Measurements from ENCODE around the gene UNC5CL.
"Not testable (repeated sequence)": the region's sequence is repeated elsewhere in the genome, so short reads cannot be mapped to it uniquely, and the experiment has no call there.

Gene UNC5CL

GRCh38 chr6:41037107-41037900 lies 1.7 kb downstream of the UNC5CL start:
- DNase-seq: no peak

GRCh38 chr6:41036601-41037000 lies 2.4 kb downstream of the UNC5CL start:
- DNase-seq: no peak

- DNase-seq: no peak
Measured at GRCh38 chr6:41036186-41036585, 2.8 kb downstream of the UNC5CL start.

GRCh38 chr6:41033776-41034175 lies 5.2 kb downstream of the UNC5CL start:
- no peak for DNase-seq

- no peak for DNase-seq
Measured at GRCh38 chr6:41032830-41033229, 6.2 kb downstream of the UNC5CL start.

GRCh38 chr6:41028561-41029412 lies 10.2 kb downstream of the UNC5CL start:
- DNase-seq: no peak

- no peak for DNase-seq
Measured at GRCh38 chr6:41027799-41028560, 11.0 kb downstream of the UNC5CL start.

GRCh38 chr6:41027241-41027640 lies 11.8 kb downstream of the UNC5CL start:
- no peak for DNase-seq

- no peak for DNase-seq
Measured at GRCh38 chr6:41025966-41026530, 13.0 kb downstream of the UNC5CL start.

GRCh38 chr6:41023114-41023513 lies 15.9 kb downstream of the UNC5CL start:
- DNase-seq: no peak

GRCh38 chr6:41022294-41022693 lies 16.7 kb downstream of the UNC5CL start:
- no peak for DNase-seq

GRCh38 chr6:41021832-41022231 lies 17.2 kb downstream of the UNC5CL start:
- DNase-seq: no peak

GRCh38 chr6:41017663-41018062 lies 21.4 kb downstream of the UNC5CL start:
- DNase-seq: no peak

GRCh38 chr6:41015860-41016259 lies 23.2 kb downstream of the UNC5CL start:
- DNase-seq: not testable (repeated sequence)

- DNase-seq: no peak
Measured at GRCh38 chr6:41014780-41015179, 24.2 kb downstream of the UNC5CL start.

GRCh38 chr6:41013466-41014153 lies 25.4 kb downstream of the UNC5CL start:
- DNase-seq: peak; percentile 71

GRCh38 chr6:41011673-41012072 lies 27.3 kb downstream of the UNC5CL start:
- DNase-seq: no peak

GRCh38 chr6:41009669-41010068 lies 29.4 kb downstream of the UNC5CL start:
- no peak for DNase-seq

- DNase-seq: no peak
Measured at GRCh38 chr6:41008011-41008410, 31.0 kb downstream of the UNC5CL start.

- not testable (repeated sequence) for DNase-seq
Measured at GRCh38 chr6:41006980-41007379, 32.0 kb downstream of the UNC5CL start.

GRCh38 chr6:41006217-41006616 lies 32.8 kb downstream of the UNC5CL start:
- DNase-seq: not testable (repeated sequence)

- no peak for DNase-seq
Measured at GRCh38 chr6:41002168-41002567, 36.9 kb downstream of the UNC5CL start.
